Panc1 (cell line): ENCODE measurements around the gene PRPF40A.

Experiments
- CTCF ChIP-seq: fragments of 450-650 bp; IDR thresholded peaks from 2 replicates; pipeline ENCODE4 v1.5.1; 2017; ENCODE audit warnings: mild to moderate bottlenecking
- REST ChIP-seq, 2 experiments: IDR thresholded peaks; 2 replicates each; pipeline ENCODE4 v1.6.1; 2011 to 2012; ENCODE audit warnings: low read depth in 2 of 2, control low read depth in 1 of 2, low read length in 1 of 2, mild to moderate bottlenecking in 1 of 2, moderate library complexity in 1 of 2; ENCODE audit not compliant: insufficient read depth in 1 of 2
- SIN3A ChIP-seq: IDR thresholded peaks from 2 replicates; pipeline ENCODE4 v1.6.1; 2012; ENCODE audit warnings: low read depth, mild to moderate bottlenecking, low read length, moderate library complexity, borderline replicate concordance; ENCODE audit not compliant: insufficient read depth

- TF ChIP-seq CTCF (no peak), REST (IDR thresholded peaks at IDR 0.05; ENCODE audit: insufficient read depth in 1 of 2, low read depth in 2 of 2, low read length in 1 of 2) (no peak), SIN3A (no peak)
Measured at GRCh38 chr2:152650768-152651371, 66.4 kb downstream of the PRPF40A start.
